AG04450 (cell line): ENCODE measurements around the gene ZC4H2. TPM values are rescaled to one million over a fixed set of nuclear protein-coding genes. Genes with fewer than 3 reads are reported as not detected.

Source experiments
- CTCF ChIA-PET: fragments of 300-600, 350-600 bp; formaldehyde crosslinking; extraction: SDS; loops from one replicate; lab custom pipeline; 2022; ENCODE audit warnings: antibody characterized with exemption, inconsistent platforms; lab: Charles Lee
- POLR2A ChIA-PET: fragments of 350-600 bp; formaldehyde crosslinking; extraction: SDS; loops from one replicate; lab custom pipeline; 2021; ENCODE audit warnings: antibody characterized with exemption, inconsistent platforms; lab: Yijun Ruan, JAX
- DNase-seq: peaks from one replicate; pipeline ENCODE4 v3.0.0-alpha.2; 2011; ENCODE audit warnings: low read depth, low spot score
- H3K27ac ChIP-seq: one replicate; pipeline ENCODE4 v1.5.1; 2012; ENCODE audit warnings: low read depth, low read length, control low read depth
- H3K27me3 ChIP-seq: one replicate; pipeline ENCODE4 v1.6.0; 2012; ENCODE audit warnings: low read length; ENCODE audit not compliant: control insufficient read depth, insufficient read depth
- H3K4me3 ChIP-seq: 2 replicates; pipeline ENCODE4 v1.5.1; 2011; ENCODE audit warnings: mild to moderate bottlenecking, low read depth, low read length, control low read depth
- H3K9me3 ChIP-seq: 2 replicates; pipeline ENCODE4 v1.5.1; 2012; ENCODE audit warnings: low read length; ENCODE audit not compliant: control insufficient read depth, insufficient read depth
- CTCF ChIP-seq: IDR thresholded peaks from 2 replicates; pipeline ENCODE4 v1.5.1; 2011; ENCODE audit warnings: low read depth, low read length, control low read depth, inconsistent platforms
- polyA plus RNA-seq: library from polyadenylated mRNA; depleted of rRNA; stranded (reverse); fragments of >200 nt; gene quantifications from 2 replicates; pipeline ENCODE4 v1.2.3, GENCODE V29; 2011

The ZC4H2 gene
- polyA plus RNA-seq, 1 experiment, result 27.5 TPM

- POLR2A ChIA-PET, result no interaction called here
These were observed 20.6 kb upstream of the ZC4H2 start for GRCh38 chrX:64996805-64997204.

GRCh38 chrX:64994131-64994798, 18.0 kb upstream of the ZC4H2 start:
- POLR2A ChIA-PET, result no interaction called here
- CTCF ChIA-PET, result no interaction called here

More at GRCh38 chrX:64996805-64997204, 20.6 kb upstream of the ZC4H2 start:
- no peaks in the 10 kb centered on the region for H3K27me3 ChIP-seq
- H3K27ac ChIP-seq, result no peak overlapping the region
- H3K4me3 ChIP-seq, result no peak overlapping the region
- TF ChIP-seq CTCF, result no peak
- no peaks in the 10 kb centered on the region for H3K9me3 ChIP-seq
- DNase-seq, result no peak
- CTCF ChIA-PET, result no interaction called here

GRCh38 chrX:64977830-64978229, 1.6 kb upstream of the ZC4H2 start:
- ChIA-PET POLR2A (no interaction called here), CTCF (interaction anchor here (1.0 kb wide), 1 partner anchor 59 kb away, joined by 3 read pairs; no protein-coding TSS in a partner anchor)
- Histone ChIP-seq H3K4me3 (no peak overlapping the region), H3K27ac (no peak overlapping the region), H3K9me3 (no peaks in the 10 kb centered on the region), H3K27me3 (no peaks in the 10 kb centered on the region)
- TF ChIP-seq CTCF, result no peak
- DNase-seq, result no peak

More at GRCh38 chrX:64994131-64994798, 18.0 kb upstream of the ZC4H2 start:
- Histone ChIP-seq H3K27ac (no peak overlapping the region), H3K27me3 (no peaks in the 10 kb centered on the region), H3K4me3 (no peak overlapping the region), H3K9me3 (no peaks in the 10 kb centered on the region)
- DNase-seq, result no peak
- no peak for TF ChIP-seq CTCF

- no peak for DNase-seq
- no peak overlapping the region; the same call in 1 of the 2 replicates for H3K4me3 ChIP-seq
- TF ChIP-seq CTCF, result no peak
- POLR2A ChIA-PET, result no interaction called here
- H3K27ac ChIP-seq, result no peak overlapping the region
- H3K9me3 ChIP-seq, result no peaks in the 10 kb centered on the region
- no peaks in the 10 kb centered on the region for H3K27me3 ChIP-seq
- CTCF ChIA-PET, result interaction anchor here (1.0 kb wide), 1 partner anchor 59 kb away, joined by 3 read pairs; no protein-coding TSS in a partner anchor
These were observed 801 bp upstream of the ZC4H2 start for GRCh38 chrX:64977051-64977450.

- H3K27me3 ChIP-seq, result no peaks in the 10 kb centered on the region
- DNase-seq, result no peak
- H3K27ac ChIP-seq, result no peak overlapping the region
- TF ChIP-seq CTCF, result no peak
- peak overlapping the region; percentile 79 for H3K4me3 ChIP-seq
- no peaks in the 10 kb centered on the region for H3K9me3 ChIP-seq
- ChIA-PET POLR2A (interaction anchor here (0.6 kb wide), 1 partner anchor 58 kb away, joined by 3 read pairs; the partner anchor contains the start of gene ZC3H12B), CTCF (no interaction called here)
These were observed 407 bp upstream of the ZC4H2 start for GRCh38 chrX:64976673-64977040.
